ENCODE data around the gene PAOX.
"Not testable (repeated sequence)": the region's sequence is repeated elsewhere in the genome, so short reads cannot be mapped to it uniquely, and the experiment has no call there.

The PAOX gene

GRCh38 chr10:133411523-133412380, 32.7 kb downstream of the PAOX start:
- no peak for DNase-seq

GRCh38 chr10:133412381-133412711, 33.3 kb downstream of the PAOX start:
- DNase-seq, result no peak

GRCh38 chr10:133414401-133414800, 35.3 kb downstream of the PAOX start:
- DNase-seq, result not testable (repeated sequence)

GRCh38 chr10:133415752-133416151, 36.7 kb downstream of the PAOX start:
- DNase-seq, result no peak

- no peak for DNase-seq
These were observed 39.4 kb downstream of the PAOX start for GRCh38 chr10:133418289-133418993.

- no peak for DNase-seq
These were observed 40.3 kb downstream of the PAOX start for GRCh38 chr10:133419211-133419950.

- no peak for DNase-seq
These were observed 41.0 kb downstream of the PAOX start for GRCh38 chr10:133420028-133420427.

- DNase-seq, result no peak
These were observed 41.5 kb downstream of the PAOX start for GRCh38 chr10:133420579-133420978.

- DNase-seq, result no peak
These were observed 42.5 kb downstream of the PAOX start for GRCh38 chr10:133421336-133422222.

- DNase-seq, result no peak
These were observed 43.3 kb downstream of the PAOX start for GRCh38 chr10:133422223-133422806.

GRCh38 chr10:133422807-133423771, 44.0 kb downstream of the PAOX start:
- no peak for DNase-seq

- DNase-seq, result not testable (repeated sequence)
These were observed 45.0 kb downstream of the PAOX start for GRCh38 chr10:133424102-133424501.

GRCh38 chr10:133424601-133425000, 45.5 kb downstream of the PAOX start, which contains the start of gene SPRN:
TSS of gene SPRN (minus strand) at chr10:133424625. CDS start at chr10:133423681, 944 bp downstream.
- DNase-seq, result not testable (repeated sequence)

- DNase-seq, result not testable (repeated sequence)
These were observed 50.5 kb downstream of the PAOX start for GRCh38 chr10:133429571-133429970.

GRCh38 chr10:133431888-133432613, 53.0 kb downstream of the PAOX start:
- not testable (repeated sequence) for DNase-seq

GRCh38 chr10:133432789-133433188, 53.7 kb downstream of the PAOX start:
- DNase-seq, result not testable (repeated sequence)

GRCh38 chr10:133438711-133439273, 59.7 kb downstream of the PAOX start:
- peak; percentile 39 for DNase-seq

GRCh38 chr10:133439517-133440461, 60.7 kb downstream of the PAOX start:
- no peak for DNase-seq
